ENCODE results near the gene RPS24.

DNA sequence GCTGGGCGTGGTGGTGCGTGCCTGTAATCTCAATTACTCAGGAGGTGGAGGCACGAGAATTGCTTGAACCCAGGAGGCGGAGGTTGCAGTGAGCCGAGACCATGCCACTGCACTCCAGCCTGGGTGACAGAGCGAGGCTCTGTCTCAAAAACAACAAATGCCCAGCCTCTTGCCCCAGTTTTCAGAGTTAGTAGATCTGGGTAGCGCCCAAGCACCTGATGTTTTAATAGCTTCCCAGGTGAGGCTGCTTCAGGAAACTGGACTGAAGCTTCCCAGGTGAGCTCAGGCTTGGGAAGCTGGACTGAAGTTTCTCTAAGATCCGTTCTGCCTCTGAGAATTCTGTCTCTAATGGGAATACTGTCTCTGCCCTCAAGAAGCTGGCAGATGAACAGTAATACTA lies 12.2 kb downstream of the RPS24 start:
- TF ChIP-seq SP1 (IDR thresholded peaks at IDR 0.05) (no peak), SP1 (CRISPR knock-in tag; IDR thresholded peaks at IDR 0.05) (no peak), SMC3 (IDR thresholded peaks at IDR 0.05; ENCODE audit: low read length) (no peak), CTCF (CRISPR knock-in tag; IDR thresholded peaks at IDR 0.05) (no peak), CHD2 (IDR thresholded peaks at IDR 0.05; ENCODE audit: low read depth, low read length) (no peak), ZEB1 (IDR thresholded peaks at IDR 0.05; ENCODE audit: insufficient replicate concordance, low read depth) (no peak), ERF (CRISPR knock-in tag; IDR thresholded peaks at IDR 0.05) (no peak), POLR2A (IDR thresholded peaks at IDR 0.05; ENCODE audit: insufficient read depth in 1 of 2, low read depth in 2 of 2, low read length in 2 of 2) (no peak), DNMT1 (CRISPR knock-in tag; IDR thresholded peaks at IDR 0.05) (no peak), EHMT2 (IDR thresholded peaks at IDR 0.05; ENCODE audit: borderline replicate concordance, low read depth, low read length) (no peak), EZH2 (conservative IDR thresholded peaks at IDR 0.05; ENCODE audit: low read depth, low read length) (no peak), ZNF605 (CRISPR knock-in tag; IDR thresholded peaks at IDR 0.05) (no peak), ZNF3 (CRISPR knock-in tag; IDR thresholded peaks at IDR 0.05) (no peak)
- TF ChIP-seq, protein P1, sequence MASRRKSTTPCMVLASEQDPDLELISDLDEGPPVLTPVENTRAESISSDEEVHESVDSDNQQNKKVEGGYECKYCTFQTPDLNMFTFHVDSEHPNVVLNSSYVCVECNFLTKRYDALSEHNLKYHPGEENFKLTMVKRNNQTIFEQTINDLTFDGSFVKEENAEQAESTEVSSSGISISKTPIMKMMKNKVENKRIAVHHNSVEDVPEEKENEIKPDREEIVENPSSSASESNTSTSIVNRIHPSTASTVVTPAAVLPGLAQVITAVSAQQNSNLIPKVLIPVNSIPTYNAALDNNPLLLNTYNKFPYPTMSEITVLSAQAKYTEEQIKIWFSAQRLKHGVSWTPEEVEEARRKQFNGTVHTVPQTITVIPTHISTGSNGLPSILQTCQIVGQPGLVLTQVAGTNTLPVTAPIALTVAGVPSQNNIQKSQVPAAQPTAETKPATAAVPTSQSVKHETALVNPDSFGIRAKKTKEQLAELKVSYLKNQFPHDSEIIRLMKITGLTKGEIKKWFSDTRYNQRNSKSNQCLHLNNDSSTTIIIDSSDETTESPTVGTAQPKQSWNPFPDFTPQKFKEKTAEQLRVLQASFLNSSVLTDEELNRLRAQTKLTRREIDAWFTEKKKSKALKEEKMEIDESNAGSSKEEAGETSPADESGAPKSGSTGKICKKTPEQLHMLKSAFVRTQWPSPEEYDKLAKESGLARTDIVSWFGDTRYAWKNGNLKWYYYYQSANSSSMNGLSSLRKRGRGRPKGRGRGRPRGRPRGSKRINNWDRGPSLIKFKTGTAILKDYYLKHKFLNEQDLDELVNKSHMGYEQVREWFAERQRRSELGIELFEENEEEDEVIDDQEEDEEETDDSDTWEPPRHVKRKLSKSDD (CRISPR knock-in tag; IDR thresholded peaks at IDR 0.05; ENCODE audit: low read depth) = no peak

Measured in HepG2 (cell line).